HepG2 (cell line): ENCODE measurements around the gene GSTK1. TPM values are rescaled to one million over a fixed set of nuclear protein-coding genes. Genes with fewer than 3 reads are reported as not detected.

Experiments
- ATAC-seq: fragments of 200-7000 bp; cut with Tn5 transposase; 3 replicates; pipeline ENCODE4 v1.9.1; 2020; ENCODE audit warnings: mild to moderate bottlenecking, moderate library complexity
- BruUV-seq: library from RNA; stranded (reverse); fragments of 400-500 nt; replicated peaks from 2 replicates; lab custom pipeline; 2021; lab: Mats Ljungman, UMichigan
- CTCF ChIA-PET: fragments of 300-600 bp; formaldehyde crosslinking; extraction: SDS; loops from one replicate; lab custom pipeline; 2021; ENCODE audit warnings: low total read pairs, inconsistent platforms, low intra/inter-chr PET ratio; lab: Yijun Ruan, JAX
- POLR2A ChIA-PET: fragments of 350-600 bp; sonication (Branson Sonifier 250); formaldehyde crosslinking; loops from one replicate; lab custom pipeline; 2020; ENCODE audit warnings: antibody characterized with exemption, inconsistent platforms; lab: Yijun Ruan, JAX
- DNase-seq: peaks from one replicate; pipeline ENCODE4 v3.0.0-alpha.2; 2015; ENCODE audit warnings: low spot score
- FAIRE-seq: peaks from 3 replicates; lab custom pipeline; 2011; peaks lifted over from hg19 to GRCh38; lab: Jason Lieb, UNC
- H2AFZ ChIP-seq: one replicate; pipeline ENCODE4 v1.6.1; 2011; ENCODE audit warnings: low read length, inconsistent platforms
- H3K27ac ChIP-seq: fragments of 300-600 bp; 3 replicates; pipeline ENCODE4 v1.8.0; 2011; ENCODE audit warnings: mixed run types, mild to moderate bottlenecking, mixed read lengths, low read length, inconsistent platforms; ENCODE audit not compliant: insufficient read depth; ENCODE audit errors: extremely low read length
- H3K27me3 ChIP-seq, 2 experiments: fragments of 200-600 bp in 1 of 2; 2 replicates in 1 of 2; 3 replicates in 1 of 2; pipeline versions ENCODE4 v1.6.0 to v1.8.0; 2011; ENCODE audit warnings: low read length in 2 of 2, mild to moderate bottlenecking in 2 of 2, moderate library complexity in 2 of 2, inconsistent platforms in 1 of 2; ENCODE audit not compliant: insufficient read depth in 2 of 2, control insufficient read depth in 1 of 2
- H3K36me3 ChIP-seq, 2 experiments: fragments of 200-600 bp in 1 of 2; replicated peaks in 1 of 2; 2 replicates in 1 of 2; 3 replicates in 1 of 2; pipeline versions ENCODE4 v1.5.1 to v1.8.0; 2011; ENCODE audit warnings: low read length in 2 of 2, inconsistent platforms in 1 of 2; ENCODE audit not compliant: insufficient read depth in 2 of 2, control insufficient read depth in 1 of 2
- H3K4me1 ChIP-seq: 2 replicates; pipeline ENCODE4 v1.5.1; 2012; ENCODE audit warnings: low read length, inconsistent platforms; ENCODE audit not compliant: insufficient read depth
- H3K4me2 ChIP-seq: 2 replicates; pipeline ENCODE4 v1.6.0; 2011; ENCODE audit warnings: low read depth, low read length, inconsistent platforms
- H3K4me3 ChIP-seq, 3 experiments: fragments of 200-600 bp in 1 of 3; sonication (generic), shearing (Covaris generic) in 1 of 3; replicated peaks in 1 of 3; 2 replicates each; pipeline ENCODE4 v1.5.1; 2011 to 2016; ENCODE audit warnings: low read length in 3 of 3, inconsistent platforms in 2 of 3, low read depth in 2 of 3, mild to moderate bottlenecking in 2 of 3, control low read depth in 1 of 3, mixed read lengths in 1 of 3; ENCODE audit not compliant: insufficient read depth in 1 of 3
- H3K79me2 ChIP-seq: one replicate; pipeline ENCODE4 v1.6.1; 2011; ENCODE audit warnings: low read length, inconsistent platforms; ENCODE audit not compliant: insufficient read depth
- H3K9ac ChIP-seq: 2 replicates; pipeline ENCODE4 v1.6.0; 2011; ENCODE audit warnings: mild to moderate bottlenecking, low read depth, low read length, inconsistent platforms; ENCODE audit not compliant: insufficient read depth
- H3K9me3 ChIP-seq: 2 replicates; pipeline ENCODE4 v1.5.1; 2012; ENCODE audit warnings: mild to moderate bottlenecking, low read length
- H4K20me1 ChIP-seq: 2 replicates; pipeline ENCODE4 v1.6.0; 2011; ENCODE audit warnings: inconsistent platforms, mild to moderate bottlenecking, low read length, moderate library complexity; ENCODE audit not compliant: insufficient read depth
- ARID4A ChIP-seq: sonication (generic); formaldehyde crosslinking; IDR thresholded peaks from 2 replicates; pipeline ENCODE4 v1.5.0; 2020; ENCODE audit warnings: mild to moderate bottlenecking, missing genetic modification reagents, borderline replicate concordance
- FOXO1 ChIP-seq: sonication (generic); formaldehyde crosslinking; IDR thresholded peaks from 2 replicates; pipeline ENCODE4 v1.4.0; 2020; ENCODE audit warnings: missing genetic modification reagents
- GLI4 ChIP-seq: sonication (generic); formaldehyde crosslinking; IDR thresholded peaks from 2 replicates; pipeline ENCODE4 v1.5.1; 2020; ENCODE audit warnings: missing genetic modification reagents, mild to moderate bottlenecking, moderate library complexity, borderline replicate concordance
- IRX3 ChIP-seq: sonication (generic); formaldehyde crosslinking; IDR thresholded peaks from 2 replicates; pipeline ENCODE4 v1.8.1; 2023; ENCODE audit warnings: mild to moderate bottlenecking, low read depth, missing genetic modification reagents, borderline replicate concordance
- KDM4B ChIP-seq: sonication (generic); formaldehyde crosslinking; IDR thresholded peaks from 2 replicates; pipeline ENCODE4 v1.4.0; 2020; ENCODE audit warnings: missing genetic modification reagents
- MED13 ChIP-seq: sonication (generic); formaldehyde crosslinking; IDR thresholded peaks from 2 replicates; pipeline ENCODE4 v1.5.0; 2020; ENCODE audit warnings: missing genetic modification reagents
- MLX ChIP-seq: IDR thresholded peaks from 2 replicates; pipeline ENCODE4 v1.6.1; 2016
- MYC ChIP-seq: sonication (generic); formaldehyde crosslinking; IDR thresholded peaks from 2 replicates; pipeline ENCODE4 v1.9.0; 2021; ENCODE audit warnings: missing genetic modification reagents, borderline replicate concordance
- RAD51 ChIP-seq: fragments of 450-650 bp; IDR thresholded peaks from 2 replicates; pipeline ENCODE4 v1.6.1; 2016; ENCODE audit warnings: borderline replicate concordance
- SRSF4 ChIP-seq: fragments of 200-400 bp; formaldehyde crosslinking; IDR thresholded peaks from one replicate; pipeline ENCODE4 v1.6.1; 2018; ENCODE audit warnings: mild to moderate bottlenecking, low read depth, low read length, moderate library complexity; ENCODE audit not compliant: poor library complexity, severe bottlenecking
- TIGD3 ChIP-seq: sonication (generic); formaldehyde crosslinking; IDR thresholded peaks from 2 replicates; pipeline ENCODE4 v1.5.1; 2020; ENCODE audit warnings: mild to moderate bottlenecking, missing genetic modification reagents, borderline replicate concordance
- ZNF10 ChIP-seq: sonication (generic); formaldehyde crosslinking; IDR thresholded peaks from 2 replicates; pipeline ENCODE4 v1.4.0; 2020; ENCODE audit warnings: mild to moderate bottlenecking, low read depth, missing genetic modification reagents, borderline replicate concordance
- ZNF768 ChIP-seq: sonication (generic); formaldehyde crosslinking; IDR thresholded peaks from 2 replicates; pipeline ENCODE4 v1.4.0; 2020; ENCODE audit warnings: missing genetic modification reagents
- ZNF784 ChIP-seq: sonication (generic); formaldehyde crosslinking; IDR thresholded peaks from 2 replicates; pipeline ENCODE4 v1.5.1; 2020; ENCODE audit warnings: missing genetic modification reagents, mild to moderate bottlenecking, borderline replicate concordance
- WGBS: methylation state at CpG from one replicate; pipeline ENCODE4 v1.1.6; 2017; ENCODE audit warnings: low lambda C conversion rate; 5-methylcytosine and 5-hydroxymethylcytosine counted together
- in situ Hi-C: cut with HindIII; loops from 2 replicates; pipeline ENCODE4 v1.10.0; 2017; ENCODE audit warnings: low pct_unique_long_range_greater_than_20kb; ENCODE audit not compliant: extremely low pct_ligation_motif_present
- intact Hi-C: fragments of 100-400 bp; cut with micrococcal nuclease; formaldehyde crosslinking; loops from one replicate; pipeline ENCODE4 v1.10.0; 2022; ENCODE audit not compliant: unreplicated experiment
- polyA plus RNA-seq, 8 experiments: library from polyadenylated mRNA; depleted of rRNA in 3 of 8; stranded (reverse) in 7 of 8; unstranded in 1 of 8; fragments of >200 nt; fragmentation: Illumina TruSeq in 4 of 8; extraction: Trizol in 4 of 8; gene quantifications; 2 replicates each; pipeline versions ENCODE4 v1.2.1 to v1.2.3, GENCODE V29; 2011 to 2016; ENCODE audit warnings: low read depth in 4 of 8, missing spikeins in 1 of 8, mixed read lengths in 1 of 8; ENCODE audit not compliant: insufficient read depth in 1 of 8
- total RNA-seq, 5 experiments: library from RNA; depleted of rRNA; stranded (reverse); fragments of >200 nt; fragmentation: Illumina TruSeq; extraction: Trizol; gene quantifications; 2 replicates each; pipeline ENCODE4 v1.2.3, GENCODE V29; 2016; ENCODE audit warnings: low read depth in 1 of 5

The GSTK1 gene
- total and polyA plus RNA-seq, 2 of the 13 experiments (the other 11 are each of a cell fraction or from before 2014, with no cell fraction given): 64.6 to 92.1 TPM

- Histone ChIP-seq H3K4me1 (peaks cover 2% of the 10 kb centered on the region; the same call in 1 of the 2 replicates), H3K4me3 (no peak overlapping the region), H3K27ac (no peak overlapping the region), H3K27me3 (0 out of 5 replicates have a peak, but pooled peaks cover 0 to 1% of the 10 kb centered on the region in 2 experiments), H3K4me2 (no peak overlapping the region), H3K36me3 (no peaks in the 10 kb centered on the region), H4K20me1 (no peaks in the 10 kb centered on the region), H3K79me2 (no peaks in the 10 kb centered on the region), H3K9me3 (peaks cover 6% of the 10 kb centered on the region; the same call in 1 of the 2 replicates), H2AFZ (no peak overlapping the region), H3K9ac (no peak overlapping the region)
- ATAC-seq: no peak
- ChIA-PET CTCF (no interaction called here), POLR2A (no interaction called here)
- 0% methylated on average over 1 of the region's 1 CpG for WGBS
- intact Hi-C loops (no loop called here), in situ Hi-C loops (no loop called here)
- no TSS peak for BruUV-seq
- FAIRE-seq: no peak
- DNase-seq: no peak
- TF ChIP-seq SRSF4: no peak
- no peak for TF ChIP-seq ZNF784 (CRISPR knock-in tag)
- TF ChIP-seq MLX: no peak
- TF ChIP-seq ZNF768: no peak
- no peak for TF ChIP-seq IRX3 (CRISPR knock-in tag)
- no peak for TF ChIP-seq ARID4A (CRISPR knock-in tag)
- no peak for TF ChIP-seq ZNF10
- no peak for TF ChIP-seq MYC (CRISPR knock-in tag)
- no peak for TF ChIP-seq GLI4 (CRISPR knock-in tag)
- TF ChIP-seq TIGD3 (CRISPR knock-in tag): no peak
- no peak for TF ChIP-seq RAD51
- TF ChIP-seq KDM4B (CRISPR knock-in tag): no peak
- TF ChIP-seq MED13: no peak
- no peak for TF ChIP-seq FOXO1 (CRISPR knock-in tag)
- TF ChIP-seq, all 625 proteins: peak for 0
Measured at GRCh38 chr7:143235561-143235960, 27.7 kb upstream of the GSTK1 start.
